Ecto neural progenitor cell (in vitro differentiated cells): ENCODE measurements around the gene NHSL1.

Source experiments
- DNase-seq: peaks from one replicate; pipeline ENCODE4 v3.0.0-alpha.2; 2018; ENCODE audit warnings: low spot score

Gene NHSL1

DNA sequence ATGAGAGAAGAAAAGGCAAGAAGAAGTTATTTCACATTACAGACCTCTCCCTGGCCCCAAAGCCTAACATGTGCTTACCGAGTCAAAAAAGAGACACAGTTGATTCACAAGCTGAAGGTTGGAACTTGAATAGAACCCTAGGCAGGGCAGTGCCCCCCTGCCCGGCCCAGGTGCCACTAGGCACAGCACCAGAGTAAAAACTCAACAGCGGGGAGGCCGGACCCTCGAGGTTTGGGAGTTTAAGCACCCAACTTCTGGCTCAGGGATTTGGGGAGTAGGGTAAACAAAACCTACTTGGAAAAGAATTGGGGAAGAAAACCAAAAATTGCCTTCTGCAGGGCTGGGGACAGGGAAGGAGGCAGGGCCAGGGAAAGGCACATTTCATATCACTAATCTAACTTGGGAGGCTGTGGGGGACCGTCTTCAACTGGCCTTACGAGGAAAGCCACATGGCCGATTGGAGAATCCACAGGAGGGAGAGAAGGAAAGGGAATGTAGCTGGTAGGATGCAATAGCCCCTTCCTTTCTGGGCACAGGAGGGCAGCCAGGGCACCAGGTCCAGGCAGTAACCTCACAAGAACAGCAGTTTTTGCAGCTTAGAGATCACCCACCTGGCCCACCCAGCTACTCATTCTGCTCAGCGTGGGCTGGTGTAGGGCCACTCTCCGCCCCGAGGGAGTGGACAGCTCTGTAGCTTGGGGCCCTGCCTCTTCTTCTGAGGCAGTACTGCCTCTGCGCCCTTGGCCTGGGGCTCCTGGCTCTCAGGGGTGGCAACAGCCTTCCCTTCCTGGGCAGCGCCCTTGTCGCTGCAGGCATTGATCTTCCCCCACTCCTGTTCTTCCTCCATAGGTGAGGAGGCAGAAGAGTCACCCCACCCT, 97.1 kb downstream of the NHSL1 start:
- no peak for DNase-seq

- no peak for DNase-seq
Measured at GRCh38 chr6:138400326-138400725, 99.0 kb downstream of the NHSL1 start.

- no peak for DNase-seq
Measured at GRCh38 chr6:138397128-138398122, 101.9 kb downstream of the NHSL1 start.

- no peak for DNase-seq
Measured at GRCh38 chr6:138396709-138397108, 102.6 kb downstream of the NHSL1 start.

DNA sequence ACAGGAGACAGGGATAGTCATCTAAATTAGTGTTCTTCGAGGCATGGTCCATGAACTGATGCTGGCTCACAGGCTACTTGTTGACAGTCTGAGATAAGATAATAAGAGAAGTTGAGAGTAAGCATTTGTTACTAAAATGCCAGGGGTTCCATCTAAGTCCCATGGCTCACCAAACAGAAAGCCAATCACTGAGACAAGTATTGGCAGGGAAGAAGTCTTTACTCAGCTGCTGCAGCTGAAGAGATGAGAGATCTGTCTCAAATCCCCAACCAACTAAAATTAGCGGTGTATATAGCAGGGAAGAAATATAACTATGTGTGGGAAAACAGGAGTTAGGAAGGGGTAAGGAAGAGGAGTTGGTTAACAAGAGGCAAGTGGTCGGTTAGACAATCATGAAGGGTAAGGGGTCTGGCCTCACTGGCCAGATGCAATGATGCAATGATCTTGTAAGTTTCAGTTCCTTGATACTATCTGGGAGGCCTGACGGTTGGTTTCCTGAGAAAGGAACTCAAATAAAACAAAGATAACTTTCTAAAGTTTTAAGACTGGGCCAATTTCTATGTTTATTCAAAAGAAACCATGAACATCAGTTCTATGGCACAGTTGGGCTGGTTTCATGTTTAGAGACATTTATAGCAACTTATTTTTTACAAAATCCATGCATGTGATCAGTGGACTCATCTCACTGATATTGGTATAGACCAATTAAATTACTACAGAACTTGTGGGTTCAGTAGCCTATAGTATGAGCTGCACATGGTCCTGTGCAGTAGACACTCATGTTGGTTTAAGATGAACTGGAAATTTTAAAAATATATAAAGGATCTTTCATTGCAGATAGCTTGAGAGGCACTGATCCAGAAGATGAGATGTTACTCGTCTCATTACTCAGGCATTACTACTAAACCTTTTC, 105.2 kb downstream of the NHSL1 start:
- DNase-seq = no peak

- no peak for DNase-seq
Measured at GRCh38 chr6:138389551-138389950, 109.7 kb downstream of the NHSL1 start.

DNA sequence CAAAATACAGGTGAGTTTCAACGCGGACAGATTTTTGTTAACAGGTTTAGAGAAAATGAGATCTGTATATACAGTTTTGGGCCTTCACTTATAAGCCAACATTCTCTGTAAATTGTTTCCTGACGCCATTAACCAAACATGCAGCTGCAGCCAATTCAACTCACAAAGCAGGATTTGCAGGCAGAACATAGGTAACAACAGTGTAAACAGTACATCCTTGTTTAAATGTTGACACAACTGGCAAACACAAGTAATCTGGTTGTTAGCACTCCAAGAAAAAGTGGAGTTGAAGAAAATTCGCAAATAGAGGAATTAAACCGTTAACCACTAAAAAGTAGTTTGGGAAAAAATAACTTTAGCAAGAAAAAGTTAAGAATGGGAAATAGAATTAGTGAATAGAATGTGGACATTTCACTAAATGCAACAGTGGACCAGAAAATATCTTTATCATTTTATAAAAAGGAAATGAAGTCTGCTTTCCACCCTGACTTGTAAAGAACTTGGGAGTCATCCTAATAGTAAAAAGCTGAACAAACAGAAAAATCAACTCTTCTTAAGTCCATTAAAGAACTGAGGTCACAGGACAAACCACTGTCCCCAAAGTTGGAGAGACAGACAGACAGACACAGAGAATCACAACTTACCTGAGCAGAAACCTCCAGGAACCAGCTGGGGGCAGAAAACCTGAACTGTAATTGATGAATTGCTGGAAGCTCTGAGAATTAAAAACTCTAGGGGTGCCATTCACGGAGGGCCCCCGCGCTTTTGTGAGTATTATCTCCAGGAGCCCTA, 111.5 kb downstream of the NHSL1 start:
- no peak for DNase-seq

- DNase-seq = no peak
Measured at GRCh38 chr6:138386897-138387296, 112.4 kb downstream of the NHSL1 start.

DNA sequence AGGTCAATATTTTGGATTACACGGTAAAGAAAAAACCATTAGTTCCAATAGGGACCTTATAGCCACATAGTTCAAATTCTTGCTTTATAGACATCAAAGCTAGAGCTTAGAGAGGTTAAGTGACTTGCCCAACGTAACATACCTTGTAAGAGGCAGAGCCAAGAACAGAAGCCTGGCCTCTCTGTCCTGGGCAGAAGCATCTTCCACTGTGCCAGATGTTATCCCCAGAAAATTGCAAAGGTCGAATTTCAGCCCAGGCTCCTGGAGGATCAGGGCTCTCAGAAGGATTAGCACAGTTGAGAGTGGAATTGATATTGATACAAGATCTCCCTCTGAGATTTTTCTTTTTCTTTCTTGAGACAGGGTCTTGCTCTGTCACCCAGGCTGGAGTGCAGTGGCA, 115.5 kb downstream of the NHSL1 start:
- no peak for DNase-seq

DNA sequence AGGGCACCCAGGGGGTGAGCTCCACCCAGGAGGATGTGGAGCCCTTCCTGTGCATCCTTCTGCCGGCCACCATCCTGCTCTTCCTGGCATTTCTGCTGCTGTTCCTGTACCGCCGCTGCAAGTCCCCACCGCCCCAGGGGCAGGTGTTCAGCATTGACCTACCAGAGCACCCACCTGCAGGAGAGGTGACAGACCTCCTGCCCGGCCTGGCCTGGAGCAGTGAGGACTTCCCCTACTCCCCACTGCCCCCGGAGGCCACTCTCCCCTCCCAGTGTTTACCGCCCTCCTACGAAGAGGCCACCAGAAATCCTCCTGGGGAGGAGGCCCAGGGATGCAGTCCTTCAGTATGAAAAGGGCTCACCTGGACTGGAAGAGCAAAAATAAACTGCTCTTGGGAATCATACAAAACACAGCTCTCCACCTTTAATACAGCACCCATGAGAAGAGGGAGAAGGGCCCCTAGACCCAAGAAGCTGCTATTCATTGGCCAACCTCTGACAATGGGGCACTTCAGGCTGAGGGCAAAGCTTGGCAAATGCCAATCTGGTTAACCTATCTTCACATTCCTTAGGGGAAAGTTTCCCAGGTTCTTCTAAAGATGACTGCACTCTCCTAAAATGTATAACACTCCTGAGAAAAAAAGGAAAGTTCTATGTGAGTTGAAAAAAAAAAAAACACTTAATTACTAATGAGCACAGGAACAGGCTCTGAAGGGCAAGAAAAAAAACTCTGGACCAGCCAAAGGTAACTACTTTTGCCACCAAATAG, 116.6 kb downstream of the NHSL1 start:
- DNase-seq = peak; percentile 46

DNA sequence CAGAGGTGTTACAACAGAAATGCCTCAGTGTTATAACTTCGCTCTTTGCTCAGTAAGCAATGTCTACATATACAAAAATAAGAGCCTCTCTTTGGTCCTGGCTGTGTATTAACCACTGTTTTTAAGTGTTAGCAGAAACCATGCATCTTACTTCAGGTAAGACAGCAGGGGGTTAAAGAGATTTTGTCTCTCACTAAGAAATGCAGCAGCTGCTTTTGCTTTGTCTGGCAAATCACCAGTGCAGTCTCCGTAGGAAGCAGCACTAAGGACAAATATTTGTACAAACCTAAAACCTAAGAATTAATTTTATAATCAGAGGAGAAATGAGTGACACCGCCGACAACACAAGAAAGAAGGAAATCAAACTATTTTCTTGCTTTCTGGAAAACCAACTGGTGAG, 120.8 kb downstream of the NHSL1 start:
- DNase-seq = no peak

- no peak for DNase-seq
Measured at GRCh38 chr6:138377844-138378243, 121.5 kb downstream of the NHSL1 start, which contains the start of gene SMIM28. SMIM28 (plus strand) TSS chr6:138377905; CDS start chr6:138378073, 168 bp downstream.

DNA sequence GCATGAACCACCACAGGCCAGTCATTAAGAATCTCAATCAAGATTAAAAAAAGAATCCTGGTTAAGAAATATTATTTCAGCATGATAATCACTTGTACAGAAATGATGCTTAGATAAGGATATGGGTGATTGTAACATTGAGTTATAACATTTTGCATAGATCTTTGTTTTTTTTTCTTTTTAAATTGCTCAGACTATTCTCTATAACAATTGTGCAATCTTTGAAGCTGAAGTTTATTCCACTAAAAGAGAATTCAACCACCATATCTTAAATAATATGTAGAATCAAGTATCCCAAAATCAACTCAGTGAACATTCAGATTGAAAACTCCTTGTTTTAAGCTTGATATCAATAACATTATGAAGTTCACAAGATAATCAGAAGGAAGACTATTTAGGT, 122.3 kb downstream of the NHSL1 start:
- no peak for DNase-seq

DNA sequence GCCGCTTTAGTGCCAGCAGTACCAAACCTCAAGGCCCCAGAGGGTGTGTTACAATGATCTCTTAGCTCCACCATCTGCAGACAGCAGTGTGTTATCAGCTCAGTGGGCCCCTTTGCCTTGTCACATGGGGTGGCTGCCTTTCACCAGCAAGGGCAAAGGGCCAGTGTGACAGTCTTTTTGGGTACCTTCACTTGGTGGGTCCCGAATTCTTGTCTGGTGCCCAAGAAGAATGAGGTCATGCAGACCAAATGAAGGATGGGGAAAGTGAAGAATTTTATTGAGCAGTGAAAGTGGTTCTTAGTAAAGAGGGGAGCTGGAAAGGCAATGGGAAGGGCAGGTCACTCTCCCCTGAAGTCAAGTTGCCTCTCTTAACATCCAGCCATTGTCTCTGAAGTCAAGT, 124.5 kb downstream of the NHSL1 start:
- no peak for DNase-seq

- no peak for DNase-seq
Measured at GRCh38 chr6:138374230-138374629, 125.1 kb downstream of the NHSL1 start.

GRCh38 chr6:138372711-138373463, 126.4 kb downstream of the NHSL1 start:
- no peak for DNase-seq
